ENCODE measurements around the gene CD247. TPM values are rescaled to one million over a fixed set of nuclear protein-coding genes. Genes with fewer than 3 reads are reported as not detected.

The CD247 gene
- polyA plus RNA-seq, 4 donors = 0.37 to 0.87 (median 0.66) TPM

- no peak for DNase-seq (ENCODE audit: low read depth in 4 of 4, low spot score in 3 of 4)
Observed at GRCh38 chr1:167512046-167512654, 6.2 kb downstream of the CD247 start.

GRCh38 chr1:167511374-167511986, 6.8 kb downstream of the CD247 start:
- DNase-seq (ENCODE audit: low read depth in 4 of 4, low spot score in 3 of 4) = no peak

GRCh38 chr1:167510881-167511280, 7.4 kb downstream of the CD247 start:
- DNase-seq (ENCODE audit: low read depth in 4 of 4, low spot score in 3 of 4) = no peak

GRCh38 chr1:167510244-167510643, 8.1 kb downstream of the CD247 start:
- DNase-seq (ENCODE audit: low read depth in 4 of 4, low spot score in 3 of 4) = no peak

GRCh38 chr1:167509587-167509986, 8.7 kb downstream of the CD247 start:
- no peak for DNase-seq (ENCODE audit: low read depth in 4 of 4, low spot score in 3 of 4)

GRCh38 chr1:167507719-167508118, 10.6 kb downstream of the CD247 start:
- no peak for DNase-seq (ENCODE audit: low read depth in 4 of 4, low spot score in 3 of 4)

- no peak for DNase-seq (ENCODE audit: low read depth in 4 of 4, low spot score in 3 of 4)
Observed at GRCh38 chr1:167504467-167504827, 13.9 kb downstream of the CD247 start.

- DNase-seq (ENCODE audit: low read depth in 4 of 4, low spot score in 3 of 4) = no peak
Observed at GRCh38 chr1:167503626-167504466, 14.5 kb downstream of the CD247 start.

- no peak for DNase-seq (ENCODE audit: low read depth in 4 of 4, low spot score in 3 of 4)
Observed at GRCh38 chr1:167502719-167503462, 15.4 kb downstream of the CD247 start.

GRCh38 chr1:167502192-167502551, 16.2 kb downstream of the CD247 start:
- DNase-seq (ENCODE audit: low read depth in 4 of 4, low spot score in 3 of 4) = no peak

GRCh38 chr1:167501515-167502191, 16.7 kb downstream of the CD247 start:
- DNase-seq (ENCODE audit: low read depth in 4 of 4, low spot score in 3 of 4) = no peak

- no peak for DNase-seq (ENCODE audit: low read depth in 4 of 4, low spot score in 3 of 4)
Observed at GRCh38 chr1:167500283-167500860, 18.0 kb downstream of the CD247 start.

- DNase-seq (ENCODE audit: low read depth in 4 of 4, low spot score in 3 of 4) = no peak
Observed at GRCh38 chr1:167499664-167500101, 18.6 kb downstream of the CD247 start.

- no peak for DNase-seq (ENCODE audit: low read depth in 4 of 4, low spot score in 3 of 4)
Observed at GRCh38 chr1:167499106-167499505, 19.2 kb downstream of the CD247 start.

GRCh38 chr1:167496797-167497619, 21.3 kb downstream of the CD247 start:
- no peak for DNase-seq (ENCODE audit: low read depth in 4 of 4, low spot score in 3 of 4)

- no peak for DNase-seq (ENCODE audit: low read depth in 4 of 4, low spot score in 3 of 4)
Observed at GRCh38 chr1:167493372-167493771, 25.0 kb downstream of the CD247 start.

- no peak for DNase-seq (ENCODE audit: low read depth in 4 of 4, low spot score in 3 of 4)
Observed at GRCh38 chr1:167492481-167492910, 25.8 kb downstream of the CD247 start.

GRCh38 chr1:167491586-167492461, 26.5 kb downstream of the CD247 start:
- DNase-seq (ENCODE audit: low read depth in 4 of 4, low spot score in 3 of 4) = no peak
